ENCODE data around the gene TINCR. TPM values are rescaled to one million over a fixed set of nuclear protein-coding genes. Genes with fewer than 3 reads are reported as not detected.
"Not testable (repeated sequence)": the region's sequence is repeated elsewhere in the genome, so short reads cannot be mapped to it uniquely, and the experiment has no call there.

Gene TINCR
- total and polyA plus RNA-seq, 2 donors from 2014 or later: 0.94 to 2.2 TPM

GRCh38 chr19:5542665-5543064, 25.1 kb downstream of the TINCR start:
- DNase-seq (no peak), FAIRE-seq (no peak)
- Histone ChIP-seq H3K4me1 (ENCODE audit: control insufficient read depth in 2 of 3, insufficient read depth in 2 of 3, low read depth in 1 of 3, low read length in 3 of 3) (peaks cover 0 to 9% (median 0%) of the 10 kb centered on the region in 3 donors), H3K4me3 (ENCODE audit: low read length in 3 of 3) (no peak overlapping the region), H3K27me3 (ENCODE audit: control insufficient read depth, insufficient read depth, low read length) (no peaks in the 10 kb centered on the region), H3K27ac (ENCODE audit: low read depth in 2 of 2, low read length in 2 of 2) (no peak overlapping the region), H3K9me3 (ENCODE audit: control insufficient read depth in 2 of 3, insufficient read depth in 1 of 3, low read length in 3 of 3) (no peaks in the 10 kb centered on the region), H3K9ac (ENCODE audit: low read length in 3 of 3) (no peak overlapping the region), H3K36me3 (ENCODE audit: control insufficient read depth in 2 of 3, insufficient read depth in 3 of 3, low read length in 3 of 3) (no peaks in the 10 kb centered on the region)
- intact Hi-C loops (cut with DNase I): no loop called here
- TF ChIP-seq, protein P1, sequence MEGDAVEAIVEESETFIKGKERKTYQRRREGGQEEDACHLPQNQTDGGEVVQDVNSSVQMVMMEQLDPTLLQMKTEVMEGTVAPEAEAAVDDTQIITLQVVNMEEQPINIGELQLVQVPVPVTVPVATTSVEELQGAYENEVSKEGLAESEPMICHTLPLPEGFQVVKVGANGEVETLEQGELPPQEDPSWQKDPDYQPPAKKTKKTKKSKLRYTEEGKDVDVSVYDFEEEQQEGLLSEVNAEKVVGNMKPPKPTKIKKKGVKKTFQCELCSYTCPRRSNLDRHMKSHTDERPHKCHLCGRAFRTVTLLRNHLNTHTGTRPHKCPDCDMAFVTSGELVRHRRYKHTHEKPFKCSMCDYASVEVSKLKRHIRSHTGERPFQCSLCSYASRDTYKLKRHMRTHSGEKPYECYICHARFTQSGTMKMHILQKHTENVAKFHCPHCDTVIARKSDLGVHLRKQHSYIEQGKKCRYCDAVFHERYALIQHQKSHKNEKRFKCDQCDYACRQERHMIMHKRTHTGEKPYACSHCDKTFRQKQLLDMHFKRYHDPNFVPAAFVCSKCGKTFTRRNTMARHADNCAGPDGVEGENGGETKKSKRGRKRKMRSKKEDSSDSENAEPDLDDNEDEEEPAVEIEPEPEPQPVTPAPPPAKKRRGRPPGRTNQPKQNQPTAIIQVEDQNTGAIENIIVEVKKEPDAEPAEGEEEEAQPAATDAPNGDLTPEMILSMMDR (IDR thresholded peaks at IDR 0.05; ENCODE audit: borderline replicate concordance, extremely low read depth, insufficient read depth): no peak

DNA sequence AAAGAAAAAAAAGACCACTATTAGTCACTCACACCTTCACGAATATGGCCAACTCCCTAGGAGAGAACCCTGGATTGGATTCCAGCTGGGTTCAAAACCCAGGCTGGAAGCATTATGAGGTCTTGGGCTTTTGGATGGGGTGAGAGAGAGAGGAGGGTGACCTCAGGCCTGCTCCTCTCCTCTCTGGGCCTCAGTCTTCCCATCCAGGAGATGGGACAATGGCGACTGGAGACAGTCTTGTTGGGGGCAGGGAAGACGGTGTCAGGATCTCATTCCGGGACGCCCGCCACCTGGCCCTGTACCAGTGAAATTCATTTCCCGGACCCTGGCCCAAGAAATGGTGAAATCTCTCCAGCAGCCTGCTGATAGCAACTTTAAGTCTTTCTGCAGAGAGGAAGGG, 26.3 kb downstream of the TINCR start:
- intact Hi-C loops (cut with DNase I): no loop called here
- Histone ChIP-seq H3K9ac (ENCODE audit: low read length in 3 of 3) (no peak overlapping the region), H3K27ac (ENCODE audit: low read depth in 2 of 2, low read length in 2 of 2) (no peak overlapping the region), H3K36me3 (ENCODE audit: control insufficient read depth in 2 of 3, insufficient read depth in 3 of 3, low read length in 3 of 3) (no peaks in the 10 kb centered on the region), H3K27me3 (ENCODE audit: control insufficient read depth, insufficient read depth, low read length) (no peaks in the 10 kb centered on the region), H3K4me3 (ENCODE audit: low read length in 3 of 3) (no peak overlapping the region), H3K4me1 (ENCODE audit: control insufficient read depth in 2 of 3, insufficient read depth in 2 of 3, low read depth in 1 of 3, low read length in 3 of 3) (peaks cover 0 to 11% (median 0%) of the 10 kb centered on the region in 3 donors), H3K9me3 (ENCODE audit: control insufficient read depth in 2 of 3, insufficient read depth in 1 of 3, low read length in 3 of 3) (no peaks in the 10 kb centered on the region)
- FAIRE-seq (no peak), DNase-seq (no peak)
- TF ChIP-seq, protein P1 (IDR thresholded peaks at IDR 0.05; ENCODE audit: borderline replicate concordance, extremely low read depth, insufficient read depth): no peak

- Histone ChIP-seq H3K36me3 (ENCODE audit: control insufficient read depth in 2 of 3, insufficient read depth in 3 of 3, low read length in 3 of 3) (no peaks in the 10 kb centered on the region), H3K4me3 (ENCODE audit: low read length in 3 of 3) (no peak overlapping the region), H3K27me3 (ENCODE audit: control insufficient read depth, insufficient read depth, low read length) (no peaks in the 10 kb centered on the region), H3K27ac (ENCODE audit: low read depth in 2 of 2, low read length in 2 of 2) (no peak overlapping the region), H3K4me1 (ENCODE audit: control insufficient read depth in 2 of 3, insufficient read depth in 2 of 3, low read depth in 1 of 3, low read length in 3 of 3) (peaks cover 0 to 16% (median 6%) of the 10 kb centered on the region in 3 donors), H3K9ac (ENCODE audit: low read length in 3 of 3) (no peak overlapping the region), H3K9me3 (ENCODE audit: control insufficient read depth in 2 of 3, insufficient read depth in 1 of 3, low read length in 3 of 3) (peaks cover 0 to 3% (median 0%) of the 10 kb centered on the region in 3 donors)
- intact Hi-C loops (cut with DNase I): no loop called here
- FAIRE-seq (no peak), DNase-seq (no peak)
- TF ChIP-seq, protein P1 (IDR thresholded peaks at IDR 0.05; ENCODE audit: borderline replicate concordance, extremely low read depth, insufficient read depth): no peak
Measured at GRCh38 chr19:5540208-5540607, 27.5 kb downstream of the TINCR start.

DNA sequence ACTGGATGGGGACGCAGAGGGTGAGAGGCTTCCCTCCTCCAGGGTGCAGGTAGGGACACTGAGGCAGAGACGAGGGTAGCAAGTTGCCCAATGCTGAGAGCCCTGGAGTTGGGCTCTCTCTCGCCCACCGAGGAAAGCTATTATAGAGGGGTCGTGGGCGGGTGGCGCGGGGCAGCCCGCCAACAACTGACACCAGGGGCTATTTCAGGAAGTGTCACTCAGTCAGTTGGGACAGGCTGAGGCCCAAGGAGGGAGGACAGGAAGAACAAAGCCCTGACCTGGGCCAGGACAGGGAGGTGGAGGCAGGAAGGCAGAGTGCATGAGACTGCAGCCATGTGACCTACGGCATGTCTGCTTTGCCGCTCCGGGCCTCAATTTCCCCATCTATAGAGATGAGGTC, 29.9 kb downstream of the TINCR start:
- TF ChIP-seq, protein P1 (IDR thresholded peaks at IDR 0.05; ENCODE audit: borderline replicate concordance, extremely low read depth, insufficient read depth): no peak
- H3K27ac ChIP-seq (ENCODE audit: low read depth in 2 of 2, low read length in 2 of 2): peak overlapping the region; percentile 43 to 65
- FAIRE-seq: no peak
- H3K9ac ChIP-seq (ENCODE audit: low read length in 3 of 3): no peak overlapping the region
- H3K4me1 ChIP-seq (ENCODE audit: control insufficient read depth in 2 of 3, insufficient read depth in 2 of 3, low read depth in 1 of 3, low read length in 3 of 3): peaks cover 0 to 16% (median 6%) of the 10 kb centered on the region in 3 donors
- H3K27me3 ChIP-seq (ENCODE audit: control insufficient read depth, insufficient read depth, low read length): no peaks in the 10 kb centered on the region
- H3K9me3 ChIP-seq (ENCODE audit: control insufficient read depth in 2 of 3, insufficient read depth in 1 of 3, low read length in 3 of 3): peaks cover 0 to 13% (median 2%) of the 10 kb centered on the region in 3 donors
- no peak for DNase-seq
- intact Hi-C loops (cut with DNase I): no loop called here
- no peak overlapping the region for H3K4me3 ChIP-seq (ENCODE audit: low read length in 3 of 3)
- no peaks in the 10 kb centered on the region for H3K36me3 ChIP-seq (ENCODE audit: control insufficient read depth in 2 of 3, insufficient read depth in 3 of 3, low read length in 3 of 3)

- H3K9ac ChIP-seq (ENCODE audit: low read length in 3 of 3): not testable (repeated sequence)
Measured at GRCh38 chr19:5536982-5537579, 30.7 kb downstream of the TINCR start.

More at GRCh38 chr19:5536982-5537579, 30.7 kb downstream of the TINCR start:
- H3K27me3 ChIP-seq (ENCODE audit: control insufficient read depth, insufficient read depth, low read length); FAIRE-seq; H3K4me3 ChIP-seq (ENCODE audit: low read length in 3 of 3); intact Hi-C loops (cut with DNase I); H3K36me3 ChIP-seq (ENCODE audit: control insufficient read depth in 2 of 3, insufficient read depth in 3 of 3, low read length in 3 of 3); DNase-seq: not testable (repeated sequence)
- Histone ChIP-seq H3K4me1 (ENCODE audit: control insufficient read depth in 2 of 3, insufficient read depth in 2 of 3, low read depth in 1 of 3, low read length in 3 of 3) (peaks cover 0 to 16% (median 6%) of the 10 kb centered on the region in 3 donors), H3K9me3 (ENCODE audit: control insufficient read depth in 2 of 3, insufficient read depth in 1 of 3, low read length in 3 of 3) (peaks cover 0 to 13% (median 2%) of the 10 kb centered on the region in 3 donors), H3K27ac (ENCODE audit: low read depth in 2 of 2, low read length in 2 of 2) (peak overlapping the region; percentile 48 to 71)

All from kidney (tissue), 14 donors.